NCI-H2081 treated with DMSO at 0.1 percent for 48 hours (cell line): ENCODE measurements around the gene CD44.

Experiments used
- DNase-seq: peaks from one replicate; lab custom pipeline; 2025; lab: John Stamatoyannopoulos, UW

CD44 gene

GRCh38 chr11:35158701-35159510, 19.9 kb downstream of the CD44 start:
- no peak for DNase-seq

DNA sequence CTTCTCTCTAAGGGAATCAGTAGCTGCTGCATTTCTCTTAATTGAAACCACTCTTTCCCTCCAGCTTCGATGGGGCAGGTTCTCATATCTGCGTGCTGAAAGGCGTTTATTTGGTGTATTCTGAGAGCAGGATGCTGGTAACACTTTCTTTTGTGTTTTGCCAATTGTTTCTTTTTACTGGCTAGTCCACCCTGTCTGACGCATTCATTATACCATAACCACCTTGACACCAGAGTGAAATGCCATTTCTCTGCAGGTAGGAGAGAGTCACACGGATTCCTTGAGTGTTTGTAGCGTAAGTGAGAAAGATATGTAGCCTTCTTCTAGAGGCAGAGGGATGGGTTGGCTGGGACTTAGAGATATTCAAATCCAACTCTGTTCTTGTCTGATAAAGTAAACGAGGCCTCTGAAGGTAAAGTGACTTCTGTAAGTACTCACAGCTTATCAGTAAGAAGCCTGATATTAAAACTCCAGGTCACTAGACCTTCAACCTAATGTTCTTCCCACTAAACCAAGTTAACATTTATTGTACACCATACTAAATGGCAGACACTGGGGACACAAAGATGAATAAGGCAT, 21.4 kb downstream of the CD44 start:
- no peak for DNase-seq

- DNase-seq: no peak
Measured at GRCh38 chr11:35160902-35161597, 22.1 kb downstream of the CD44 start.

GRCh38 chr11:35162745-35163144, 23.8 kb downstream of the CD44 start:
- no peak for DNase-seq

DNA sequence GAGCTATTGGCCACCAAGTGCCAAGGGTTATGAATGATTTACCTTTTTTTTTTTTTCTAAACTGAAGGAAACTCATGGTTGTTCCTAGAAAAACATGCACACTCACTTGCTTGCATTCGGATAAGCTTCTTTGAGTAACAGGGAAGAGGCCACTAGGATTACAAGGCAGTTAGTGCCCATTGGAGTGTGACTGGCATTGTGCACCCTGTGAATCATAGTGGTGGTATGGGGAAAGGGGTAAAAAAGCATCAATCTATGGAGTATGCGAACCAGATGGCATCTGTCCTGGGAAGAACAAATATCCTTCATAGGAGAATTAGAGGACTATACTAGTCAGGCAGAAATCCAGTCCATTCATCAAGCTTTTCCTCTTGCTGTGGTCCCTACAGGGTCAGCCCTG, 24.2 kb downstream of the CD44 start:
- no peak for DNase-seq

DNA sequence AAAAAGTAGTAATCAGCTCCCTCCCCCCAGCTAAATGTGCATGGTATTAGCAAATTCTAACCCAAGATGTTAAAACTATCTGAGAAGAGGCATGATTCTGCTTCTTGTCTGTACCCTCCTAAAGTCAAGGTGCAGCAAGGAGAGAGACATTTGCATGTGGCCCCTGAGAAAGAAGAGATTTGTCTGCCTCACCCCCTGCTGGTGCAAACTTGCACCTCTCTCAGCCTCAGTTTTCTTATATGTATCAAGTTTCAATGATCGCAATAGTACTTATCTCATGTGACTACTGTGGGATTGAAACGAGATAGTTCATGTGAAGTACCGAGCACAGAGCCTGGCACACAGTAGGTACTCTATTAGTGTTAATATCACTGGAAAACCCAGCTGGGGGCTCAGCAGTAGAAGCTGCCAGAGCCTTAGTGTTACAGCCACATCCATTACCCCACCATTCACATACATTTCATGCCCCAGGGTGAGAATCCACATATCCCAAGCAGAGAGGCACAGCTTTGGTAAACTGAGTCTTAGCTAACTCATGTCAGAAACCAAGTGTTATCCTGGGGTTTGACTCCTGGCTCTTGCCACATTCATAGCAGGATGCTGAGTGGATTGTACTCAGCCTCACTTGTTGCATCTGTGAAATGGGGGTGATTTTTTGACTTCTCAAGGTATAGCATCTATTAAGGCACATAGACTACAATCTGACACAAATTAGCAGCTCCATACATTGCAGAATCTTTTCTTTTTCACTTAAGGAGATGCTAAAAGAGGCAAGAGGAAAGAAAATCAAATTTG, 24.9 kb downstream of the CD44 start:
- no peak for DNase-seq

DNA sequence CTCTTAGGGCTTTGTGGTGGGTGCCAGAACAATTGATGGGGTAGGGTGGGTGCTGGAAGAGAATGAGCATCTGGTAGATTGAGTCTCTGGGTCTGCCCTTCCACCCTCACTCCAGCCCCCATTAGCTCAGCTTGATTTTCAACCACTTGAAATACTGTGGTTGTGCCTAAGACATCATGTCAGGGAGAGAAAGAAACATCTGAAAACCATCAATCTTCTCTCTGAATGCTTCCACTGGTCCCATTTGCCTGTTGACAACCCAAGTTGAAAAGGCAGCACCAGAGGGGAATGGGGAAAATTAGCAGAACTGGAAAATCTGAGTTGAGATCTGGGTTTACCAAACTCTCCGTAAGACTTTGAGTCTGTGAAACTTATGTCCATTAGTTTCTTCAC, 26.1 kb downstream of the CD44 start:
- DNase-seq: no peak

DNA sequence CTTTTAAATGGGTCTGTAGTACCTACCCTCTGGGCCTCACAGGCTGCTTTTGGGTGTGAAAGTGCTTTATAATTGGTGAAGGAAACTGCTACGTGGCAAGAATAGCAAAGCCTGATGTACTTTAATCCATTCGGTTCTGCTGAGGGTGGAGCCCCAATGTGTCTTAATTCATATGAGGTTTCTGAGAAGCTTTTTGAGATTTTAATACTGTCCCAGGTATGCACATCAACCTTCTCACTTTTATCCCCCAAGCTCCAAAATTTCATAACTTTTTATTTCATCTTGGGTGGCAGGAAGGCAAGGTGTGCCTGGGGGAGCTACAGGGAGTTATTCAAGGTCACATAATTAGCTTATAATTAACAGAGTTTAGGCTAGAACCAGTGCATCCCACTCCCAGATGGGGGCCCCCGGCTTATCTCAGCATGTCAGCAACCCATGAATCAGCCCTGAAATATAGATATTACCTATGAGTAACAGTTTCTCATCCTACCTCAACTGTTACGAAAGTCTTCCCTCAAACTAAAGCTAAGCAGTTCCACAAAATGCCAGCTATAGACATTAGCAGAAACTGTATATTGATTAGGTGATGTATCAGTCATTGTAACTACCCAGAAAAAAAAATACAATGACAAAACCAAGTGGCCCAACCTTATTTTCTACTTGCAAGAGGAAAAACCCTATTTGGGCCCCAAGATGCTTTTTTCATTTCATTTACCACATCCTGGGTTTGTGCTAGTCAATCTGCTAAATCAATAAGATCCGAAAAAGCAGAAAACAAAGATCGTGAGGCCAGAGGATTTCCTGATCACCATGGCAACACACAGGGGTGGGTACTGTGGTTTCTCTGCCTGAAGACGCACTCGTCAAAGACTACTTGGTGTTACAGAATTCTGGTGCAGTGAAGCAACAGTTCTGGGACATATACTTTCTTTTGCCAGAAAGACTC, 26.7 kb downstream of the CD44 start:
- DNase-seq: no peak

GRCh38 chr11:35166369-35167360, 27.7 kb downstream of the CD44 start:
- DNase-seq: no peak

DNA sequence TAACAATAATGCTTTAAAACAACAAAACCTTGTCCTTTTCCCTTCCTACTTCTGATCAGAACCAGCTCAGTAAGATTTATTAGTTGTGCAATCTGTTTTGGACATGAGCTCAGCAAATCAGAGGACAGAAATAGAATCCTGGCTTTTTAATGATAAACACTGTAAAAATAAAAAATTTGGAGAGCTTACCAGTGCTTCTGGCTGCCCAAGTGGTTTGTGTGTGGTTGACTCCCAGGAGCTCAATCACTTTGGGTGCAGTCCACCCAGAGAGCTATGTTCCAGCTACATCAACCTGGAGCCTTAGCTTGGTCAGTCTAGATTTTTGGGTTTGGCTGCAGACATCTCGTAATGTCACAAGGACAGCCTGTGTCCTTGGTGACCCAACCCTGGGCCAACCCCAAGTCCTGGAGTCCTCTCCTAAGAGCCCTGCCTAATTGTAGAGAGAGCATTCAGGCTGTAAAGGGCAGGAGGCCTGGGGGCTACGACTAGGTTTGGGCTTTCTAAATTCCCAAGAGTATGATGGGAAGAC, 28.5 kb downstream of the CD44 start:
- DNase-seq: no peak

DNA sequence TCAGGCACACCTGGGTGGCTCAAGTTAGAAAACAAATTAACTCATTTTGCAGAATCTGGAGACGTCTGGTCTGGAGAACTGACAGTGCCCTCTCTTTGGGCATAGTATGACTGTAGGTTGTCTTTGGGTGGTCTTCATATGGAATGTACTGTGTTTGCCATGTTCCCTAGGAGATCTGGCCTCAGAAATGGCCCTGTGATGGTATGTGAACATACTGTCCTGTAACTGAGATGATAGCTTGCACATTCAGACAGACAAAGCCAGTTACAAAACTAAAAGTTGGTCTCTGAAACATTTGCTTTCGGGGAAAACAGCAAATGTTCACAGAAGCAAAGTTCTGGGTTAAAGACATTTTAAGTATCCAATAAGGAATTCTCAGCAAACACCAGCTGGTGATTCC, 29.7 kb downstream of the CD44 start:
- DNase-seq: no peak

- no peak for DNase-seq
Measured at GRCh38 chr11:35169112-35169511, 30.1 kb downstream of the CD44 start.

- DNase-seq: no peak
Measured at GRCh38 chr11:35169754-35170153, 30.8 kb downstream of the CD44 start.

DNA sequence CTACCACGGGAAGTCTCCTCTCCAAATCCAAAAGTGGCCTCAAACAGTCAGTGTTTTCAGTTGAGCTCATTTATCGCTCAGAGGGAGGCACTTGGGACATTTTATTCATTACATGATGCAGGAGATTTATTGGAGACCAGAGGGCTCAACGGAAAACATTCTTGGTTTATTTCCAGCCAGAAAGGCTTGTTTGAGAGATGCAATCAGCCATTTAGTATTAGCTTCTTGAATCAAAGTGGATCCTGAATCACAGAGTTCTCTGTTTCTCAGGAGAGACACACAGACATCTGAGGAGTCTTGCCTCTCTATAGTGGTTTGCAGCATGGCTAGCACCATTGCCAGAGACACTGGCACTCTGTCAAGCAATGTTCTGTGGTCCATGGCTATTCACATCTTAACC, 31.5 kb downstream of the CD44 start:
- DNase-seq: no peak

- DNase-seq: no peak
Measured at GRCh38 chr11:35171226-35171625, 32.3 kb downstream of the CD44 start.

GRCh38 chr11:35173011-35173511, 34.1 kb downstream of the CD44 start:
- DNase-seq: no peak

GRCh38 chr11:35173616-35174566, 34.9 kb downstream of the CD44 start:
- no peak for DNase-seq

- no peak for DNase-seq
Measured at GRCh38 chr11:35174666-35175065, 35.7 kb downstream of the CD44 start.
